Activated CD4-positive, alpha-beta T cell treated with anti-CD3 and anti-CD28 coated beads, Interleukin-2, amount 50 U/mL, for 1 hour (primary cell): ENCODE data around the gene MRPL58.

Experiments used
- DNase-seq: peaks from one replicate; pipeline ENCODE4 v3.0.0-alpha.2; 2020

Gene MRPL58

DNA sequence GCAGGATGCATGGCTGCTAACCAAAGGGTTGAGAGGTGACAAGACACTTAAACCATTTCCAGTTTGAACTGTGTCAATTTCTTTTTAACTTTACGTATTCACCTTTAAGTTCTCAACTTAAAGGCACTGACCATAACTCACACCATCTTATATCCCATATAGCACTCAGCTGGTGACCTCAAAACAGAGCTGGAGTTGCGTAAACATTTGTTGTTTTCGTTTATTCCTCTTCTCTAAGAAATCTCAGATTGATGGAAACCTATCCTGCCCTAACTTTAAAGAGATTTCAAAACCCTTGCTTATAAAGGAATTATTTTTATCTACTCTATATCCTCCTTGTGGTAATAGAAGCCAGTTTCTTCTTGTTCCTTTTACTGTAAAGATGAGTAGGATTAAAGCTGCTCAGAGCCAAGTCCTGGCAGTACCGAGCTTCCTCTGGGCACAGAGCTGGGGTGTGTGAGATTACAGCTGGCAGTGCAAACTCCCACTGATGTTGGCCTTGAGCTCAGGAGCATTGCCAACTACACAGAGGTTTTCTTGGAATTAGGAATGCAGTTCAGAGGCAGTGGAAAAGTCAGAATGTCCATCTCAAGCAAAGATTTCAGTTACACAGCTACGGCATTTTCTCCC is 35.9 kb downstream of the MRPL58 start:
- no peak for DNase-seq

GRCh38 chr17:75049057-75049456 is 36.6 kb downstream of the MRPL58 start:
- DNase-seq: no peak

DNA sequence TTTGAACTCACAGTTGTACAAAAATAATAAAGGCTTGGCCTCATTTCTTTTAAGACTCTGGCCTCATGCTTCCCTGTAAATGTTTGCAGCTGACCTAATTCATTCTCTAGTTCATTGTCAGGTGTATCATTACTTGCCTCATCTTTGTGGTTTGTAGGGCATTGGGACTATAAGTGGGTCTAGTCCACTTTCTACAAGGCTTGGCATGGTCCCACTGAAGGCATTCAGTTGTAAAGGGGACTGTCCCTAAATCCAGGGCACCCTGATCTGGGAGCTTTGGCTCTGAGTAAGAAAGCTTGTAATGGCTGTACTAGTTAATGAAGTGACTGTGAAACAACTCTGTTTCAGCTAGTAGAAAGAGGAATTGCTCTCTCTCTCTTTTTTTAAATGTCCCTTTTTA is 37.2 kb downstream of the MRPL58 start:
- DNase-seq: no peak

- no peak for DNase-seq
Measured at GRCh38 chr17:75051941-75052340, 39.5 kb downstream of the MRPL58 start.

GRCh38 chr17:75059369-75060345 is 47.2 kb downstream of the MRPL58 start:
- DNase-seq: no peak

- no peak for DNase-seq
Measured at GRCh38 chr17:75060434-75061054, 48.1 kb downstream of the MRPL58 start.

DNA sequence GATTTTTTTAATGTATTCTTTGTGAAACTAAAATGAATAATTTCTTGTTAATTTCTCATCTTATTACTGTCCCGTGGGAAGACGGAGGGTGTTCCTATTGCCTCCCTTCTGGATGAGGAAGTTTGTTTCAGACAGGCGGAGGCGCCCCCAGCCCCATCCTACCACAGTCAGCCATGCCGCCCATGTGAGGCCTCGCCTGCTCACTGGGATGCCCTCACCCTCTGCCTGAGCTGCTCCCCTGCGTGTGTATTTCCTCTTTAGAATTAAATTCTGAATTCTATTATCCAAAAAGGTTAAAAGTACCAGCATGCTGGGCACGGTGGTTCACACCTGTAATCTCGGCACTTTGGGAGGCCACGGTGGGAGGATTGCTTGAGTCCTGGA is 48.6 kb downstream of the MRPL58 start:
- no peak for DNase-seq

- no peak for DNase-seq
Measured at GRCh38 chr17:75061618-75062017, 49.1 kb downstream of the MRPL58 start.

GRCh38 chr17:75063201-75063600 is 50.7 kb downstream of the MRPL58 start:
- no peak for DNase-seq

DNA sequence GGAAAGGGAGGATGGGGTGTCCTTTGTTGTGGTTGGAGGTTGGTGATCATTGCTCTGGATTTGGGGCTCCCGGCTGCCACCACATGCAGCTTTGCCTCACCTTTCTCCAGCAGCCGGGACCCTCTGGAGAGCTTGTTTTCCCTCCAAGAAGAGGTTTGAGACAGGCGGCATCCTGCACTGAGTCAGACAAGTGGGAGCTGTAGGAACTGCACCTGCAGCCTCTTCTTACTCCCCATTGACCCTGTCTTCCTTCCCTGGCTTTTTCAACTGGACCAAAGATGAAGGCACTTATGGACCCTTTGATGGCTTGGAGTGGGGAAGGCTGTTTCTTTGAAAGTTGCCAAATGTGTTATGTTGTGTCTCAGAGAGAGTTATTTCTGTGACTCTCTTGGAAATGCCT is 51.2 kb downstream of the MRPL58 start:
- DNase-seq: no peak

DNA sequence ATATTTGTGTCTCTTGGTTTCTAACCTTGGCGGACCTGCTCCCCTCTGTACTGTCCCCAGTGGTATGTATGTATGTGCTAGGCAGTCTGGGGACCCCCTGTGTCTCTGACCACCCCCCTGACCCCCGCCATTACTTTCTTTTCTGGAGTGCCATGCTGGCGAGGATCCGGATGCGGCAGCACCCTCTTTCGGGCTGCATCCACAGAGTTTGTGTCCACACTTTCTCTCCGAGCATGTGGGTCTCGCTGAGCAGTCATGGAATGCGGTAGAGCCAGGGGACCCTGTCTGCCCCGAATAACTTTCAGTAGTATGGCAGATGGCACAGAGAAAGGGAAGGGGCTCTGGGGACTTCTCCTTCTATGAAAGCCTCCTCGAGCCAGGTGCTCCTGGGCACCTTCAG is 51.6 kb downstream of the MRPL58 start:
- no peak for DNase-seq

GRCh38 chr17:75064460-75064859 is 52.0 kb downstream of the MRPL58 start:
- no peak for DNase-seq

- no peak for DNase-seq
Measured at GRCh38 chr17:75064867-75065561, 52.5 kb downstream of the MRPL58 start.

DNA sequence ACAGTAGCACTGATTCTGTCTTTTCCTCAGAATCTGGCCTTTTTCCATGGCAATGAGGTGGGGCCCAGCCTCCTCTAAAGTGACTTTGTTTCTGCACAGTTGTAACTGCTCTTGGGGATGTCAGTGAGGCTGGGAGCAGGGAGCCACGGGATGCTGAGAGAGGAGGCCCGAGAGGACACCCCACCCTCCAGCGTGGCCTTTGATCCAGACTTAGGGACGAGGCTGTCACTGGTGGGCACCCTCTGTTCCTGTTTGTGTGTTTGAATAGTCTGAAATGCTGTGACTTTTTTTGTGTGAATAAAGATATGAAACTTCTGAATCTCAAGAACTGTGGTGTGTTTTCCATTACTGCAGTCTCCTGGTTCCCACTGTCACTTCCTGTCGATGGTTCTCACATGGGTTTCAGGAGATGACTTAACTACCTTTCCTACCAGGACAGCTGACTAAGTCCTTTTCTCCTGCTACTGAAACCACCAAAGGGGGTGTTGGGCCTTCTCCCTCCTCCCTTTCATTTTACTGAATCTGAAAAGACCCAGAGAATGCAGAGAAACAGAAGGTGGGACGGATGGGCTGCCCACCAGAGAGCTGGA is 53.2 kb downstream of the MRPL58 start:
- no peak for DNase-seq

DNA sequence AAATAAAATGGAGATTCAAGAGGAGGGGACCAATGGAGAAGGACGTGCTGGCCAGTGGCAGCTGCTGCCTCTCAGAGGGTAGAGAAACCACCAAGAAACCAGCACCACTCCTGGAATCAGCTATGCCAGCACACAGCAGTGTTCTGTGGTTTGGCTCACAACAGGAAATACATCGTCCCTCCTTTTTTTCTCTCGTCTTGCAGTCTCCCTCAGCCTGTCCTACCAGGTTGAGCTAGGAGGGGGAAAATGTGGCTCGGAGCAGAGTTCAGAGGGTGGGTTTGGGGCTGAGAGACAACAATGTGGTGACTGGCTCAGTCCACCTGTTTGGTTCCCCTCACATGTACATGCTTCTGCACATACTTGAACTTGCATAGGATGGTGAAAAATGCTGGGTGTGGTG is 55.4 kb downstream of the MRPL58 start:
- DNase-seq: no peak

GRCh38 chr17:75068750-75069149 is 56.3 kb downstream of the MRPL58 start:
- DNase-seq: no peak

GRCh38 chr17:75069783-75070182 is 57.3 kb downstream of the MRPL58 start:
- no peak for DNase-seq
